PFSK-1 (cell line): ENCODE results near the gene ACTMAP.

Experiments
- FOXP2 ChIP-seq: optimal IDR thresholded peaks from 2 replicates; pipeline ENCODE3; 2011; ENCODE audit warnings: borderline replicate concordance, control low read depth, inconsistent platforms; ENCODE audit not compliant: insufficient read depth; ENCODE audit errors: extremely low read length, extremely low read depth
- POLR2AphosphoS5 ChIP-seq: IDR thresholded peaks from 2 replicates; pipeline ENCODE4 v1.6.1; 2012; ENCODE audit warnings: low read depth, mild to moderate bottlenecking, control low read depth, low read length, moderate library complexity
- SIN3A ChIP-seq: IDR thresholded peaks from 2 replicates; pipeline ENCODE4 v1.6.1; 2012; ENCODE audit warnings: mild to moderate bottlenecking, low read length, moderate library complexity, borderline replicate concordance; ENCODE audit not compliant: insufficient read depth
- TAF1 ChIP-seq: IDR thresholded peaks from 2 replicates; pipeline ENCODE4 v1.6.1; 2012; ENCODE audit warnings: low read length, control low read depth, borderline replicate concordance; ENCODE audit not compliant: insufficient read depth
- TF ChIP-seq, protein P1 (sequence below), 2 experiments: IDR thresholded peaks; 2 replicates each; pipeline versions ENCODE4 v1.6.1 to v1.8.0; 2011 to 2012; ENCODE audit warnings: low read depth in 2 of 2, low read length in 2 of 2, control low read depth in 1 of 2, inconsistent platforms in 1 of 2, mild to moderate bottlenecking in 1 of 2, moderate library complexity in 1 of 2; ENCODE audit not compliant: insufficient read depth in 1 of 2

The ACTMAP gene

GRCh38 chr19:40775632-40776022 is 25.4 kb upstream of the ACTMAP start:
- TF ChIP-seq TAF1 (no peak), POLR2AphosphoS5 (no peak), FOXP2 (no peak), SIN3A (no peak)
- TF ChIP-seq, protein P1, sequence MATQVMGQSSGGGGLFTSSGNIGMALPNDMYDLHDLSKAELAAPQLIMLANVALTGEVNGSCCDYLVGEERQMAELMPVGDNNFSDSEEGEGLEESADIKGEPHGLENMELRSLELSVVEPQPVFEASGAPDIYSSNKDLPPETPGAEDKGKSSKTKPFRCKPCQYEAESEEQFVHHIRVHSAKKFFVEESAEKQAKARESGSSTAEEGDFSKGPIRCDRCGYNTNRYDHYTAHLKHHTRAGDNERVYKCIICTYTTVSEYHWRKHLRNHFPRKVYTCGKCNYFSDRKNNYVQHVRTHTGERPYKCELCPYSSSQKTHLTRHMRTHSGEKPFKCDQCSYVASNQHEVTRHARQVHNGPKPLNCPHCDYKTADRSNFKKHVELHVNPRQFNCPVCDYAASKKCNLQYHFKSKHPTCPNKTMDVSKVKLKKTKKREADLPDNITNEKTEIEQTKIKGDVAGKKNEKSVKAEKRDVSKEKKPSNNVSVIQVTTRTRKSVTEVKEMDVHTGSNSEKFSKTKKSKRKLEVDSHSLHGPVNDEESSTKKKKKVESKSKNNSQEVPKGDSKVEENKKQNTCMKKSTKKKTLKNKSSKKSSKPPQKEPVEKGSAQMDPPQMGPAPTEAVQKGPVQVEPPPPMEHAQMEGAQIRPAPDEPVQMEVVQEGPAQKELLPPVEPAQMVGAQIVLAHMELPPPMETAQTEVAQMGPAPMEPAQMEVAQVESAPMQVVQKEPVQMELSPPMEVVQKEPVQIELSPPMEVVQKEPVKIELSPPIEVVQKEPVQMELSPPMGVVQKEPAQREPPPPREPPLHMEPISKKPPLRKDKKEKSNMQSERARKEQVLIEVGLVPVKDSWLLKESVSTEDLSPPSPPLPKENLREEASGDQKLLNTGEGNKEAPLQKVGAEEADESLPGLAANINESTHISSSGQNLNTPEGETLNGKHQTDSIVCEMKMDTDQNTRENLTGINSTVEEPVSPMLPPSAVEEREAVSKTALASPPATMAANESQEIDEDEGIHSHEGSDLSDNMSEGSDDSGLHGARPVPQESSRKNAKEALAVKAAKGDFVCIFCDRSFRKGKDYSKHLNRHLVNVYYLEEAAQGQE (IDR thresholded peaks at IDR 0.05; ENCODE audit: insufficient read depth in 1 of 2, low read depth in 2 of 2, low read length in 2 of 2) = no peak

- TF ChIP-seq SIN3A = no peak
- TF ChIP-seq FOXP2 = no peak
- no peak for TF ChIP-seq TAF1
- no peak for TF ChIP-seq POLR2AphosphoS5
- TF ChIP-seq, protein P1 (IDR thresholded peaks at IDR 0.05; ENCODE audit: insufficient read depth in 1 of 2, low read depth in 2 of 2, low read length in 2 of 2) = no peak
Measured at GRCh38 chr19:40774916-40775631, 24.8 kb upstream of the ACTMAP start, which contains the start of gene MIA. TSS of gene MIA (plus strand) at chr19:40775521. CDS start at chr19:40775543, 22 bp downstream.

GRCh38 chr19:40768869-40769268 is 18.6 kb upstream of the ACTMAP start:
- TF ChIP-seq, protein P1 (IDR thresholded peaks at IDR 0.05; ENCODE audit: insufficient read depth in 1 of 2, low read depth in 2 of 2, low read length in 2 of 2) = no peak

- no peak for TF ChIP-seq FOXP2
- TF ChIP-seq, protein P1 (IDR thresholded peaks at IDR 0.05; ENCODE audit: insufficient read depth in 1 of 2, low read depth in 2 of 2, low read length in 2 of 2) = no peak
- no peak for TF ChIP-seq SIN3A
- no peak for TF ChIP-seq TAF1
- no peak for TF ChIP-seq POLR2AphosphoS5
Measured at GRCh38 chr19:40763963-40764362, 13.7 kb upstream of the ACTMAP start.

GRCh38 chr19:40763526-40763925 is 13.2 kb upstream of the ACTMAP start:
- no peak for TF ChIP-seq SIN3A
- TF ChIP-seq TAF1 = no peak
- TF ChIP-seq, protein P1 (IDR thresholded peaks at IDR 0.05; ENCODE audit: insufficient read depth in 1 of 2, low read depth in 2 of 2, low read length in 2 of 2) = no peak
- TF ChIP-seq FOXP2 = no peak
- no peak for TF ChIP-seq POLR2AphosphoS5
